Posterior vena cava (tissue), 2 donors: Measurements from ENCODE around the gene GXYLT2. TPM values are rescaled to one million over a fixed set of nuclear protein-coding genes. Genes with fewer than 3 reads are reported as not detected.
"Not testable (repeated sequence)": the region's sequence is repeated elsewhere in the genome, so short reads cannot be mapped to it uniquely, and the experiment has no call there.

Source experiments
- DNase-seq: peaks from one replicate; pipeline ENCODE4 v3.0.0-alpha.2; 2020; ENCODE audit warnings: low spot score
- intact Hi-C, 2 donors: fragments of 100-400 bp; cut with DNase I; formaldehyde crosslinking; loops; one replicate each; pipeline versions ENCODE4 v1.14.1 to v1.14.2; 2022 to 2023
- total RNA-seq, 2 donors: library from RNA; stranded (reverse); fragmentation: NEBNext Ultra II Directional; extraction: Animal tissue kit (Norgen Biotek cat#: 25700); gene quantifications; one replicate each; pipeline ENCODE4 v1.2.1, GENCODE V29; 2021
- donor health status: DM: yes; HTN: yes; CAD: no.
- donor health status: DM: yes; HTN: yes; CAD: no.

GXYLT2 gene
- total RNA-seq, 2 donors from 2014 or later = 13.7 to 28.3 TPM

- intact Hi-C loops = no loop called here
- no peak for DNase-seq
These were observed 28.4 kb downstream of the GXYLT2 start for GRCh38 chr3:72916250-72916649.

- no peak for DNase-seq
- intact Hi-C loops = no loop called here
These were observed 31.7 kb downstream of the GXYLT2 start for GRCh38 chr3:72919520-72919919.

- intact Hi-C loops = no loop called here
- no peak for DNase-seq
These were observed 36.2 kb downstream of the GXYLT2 start for GRCh38 chr3:72924055-72924454.

- intact Hi-C loops = not testable (repeated sequence)
These were observed 41.2 kb downstream of the GXYLT2 start for GRCh38 chr3:72928781-72929735.

GRCh38 chr3:72930754-72931153, 42.9 kb downstream of the GXYLT2 start:
- intact Hi-C loops = no loop called here

More at GRCh38 chr3:72928781-72929735, 41.2 kb downstream of the GXYLT2 start:
- not testable (repeated sequence) for DNase-seq

GRCh38 chr3:72932416-72932815, 44.6 kb downstream of the GXYLT2 start:
- intact Hi-C loops = no loop called here
- no peak for DNase-seq

More at GRCh38 chr3:72930754-72931153, 42.9 kb downstream of the GXYLT2 start:
- DNase-seq = no peak

GRCh38 chr3:72938471-72939265, 50.8 kb downstream of the GXYLT2 start:
- intact Hi-C loops = no loop called here
- DNase-seq = peak; percentile 81

- no peak for DNase-seq
- intact Hi-C loops = loop anchor here (10.0 kb wide), 1 partner anchor 114 kb away; no protein-coding TSS in a partner anchor
These were observed 53.4 kb downstream of the GXYLT2 start for GRCh38 chr3:72941245-72941644.

- intact Hi-C loops = loop anchor here (10.0 kb wide), 1 partner anchor 112 kb away; no protein-coding TSS in a partner anchor
- DNase-seq = no peak
These were observed 54.6 kb downstream of the GXYLT2 start for GRCh38 chr3:72942427-72942826.

- intact Hi-C loops = loop anchor here (10.0 kb wide), 1 partner anchor 110 kb away; no protein-coding TSS in a partner anchor
These were observed 56.9 kb downstream of the GXYLT2 start for GRCh38 chr3:72944696-72945095.

GRCh38 chr3:72947715-72948490, 60.1 kb downstream of the GXYLT2 start:
- intact Hi-C loops = loop anchor here (10.0 kb wide), 1 partner anchor 107 kb away; no protein-coding TSS in a partner anchor
- DNase-seq = no peak

More at GRCh38 chr3:72944696-72945095, 56.9 kb downstream of the GXYLT2 start:
- no peak for DNase-seq

- DNase-seq = no peak
- intact Hi-C loops = loop anchor here (10.0 kb wide), 1 partner anchor 106 kb away; no protein-coding TSS in a partner anchor
These were observed 61.2 kb downstream of the GXYLT2 start for GRCh38 chr3:72949016-72949415.

- intact Hi-C loops = no loop called here
- no peak for DNase-seq
These were observed 62.5 kb downstream of the GXYLT2 start for GRCh38 chr3:72950372-72950771.

GRCh38 chr3:72950801-72951200, 63.0 kb downstream of the GXYLT2 start:
- DNase-seq = no peak
- intact Hi-C loops = no loop called here

- DNase-seq = no peak
- intact Hi-C loops = no loop called here
These were observed 63.4 kb downstream of the GXYLT2 start for GRCh38 chr3:72951259-72951722.

- intact Hi-C loops = no loop called here
- DNase-seq = no peak
These were observed 65.6 kb downstream of the GXYLT2 start for GRCh38 chr3:72953325-72953956.

GRCh38 chr3:72957297-72957696, 69.5 kb downstream of the GXYLT2 start:
- intact Hi-C loops = no loop called here

GRCh38 chr3:72959336-72959735, 71.5 kb downstream of the GXYLT2 start:
- intact Hi-C loops = no loop called here
- no peak for DNase-seq

More at GRCh38 chr3:72957297-72957696, 69.5 kb downstream of the GXYLT2 start:
- no peak for DNase-seq
